ENCODE measurements around the gene ADAP1.

- TF ChIP-seq ZNF30 (CRISPR knock-in tag; IDR thresholded peaks at IDR 0.05): no peak
- TF ChIP-seq RORA (CRISPR knock-in tag; IDR thresholded peaks at IDR 0.05): no peak
- TF ChIP-seq, protein P1, sequence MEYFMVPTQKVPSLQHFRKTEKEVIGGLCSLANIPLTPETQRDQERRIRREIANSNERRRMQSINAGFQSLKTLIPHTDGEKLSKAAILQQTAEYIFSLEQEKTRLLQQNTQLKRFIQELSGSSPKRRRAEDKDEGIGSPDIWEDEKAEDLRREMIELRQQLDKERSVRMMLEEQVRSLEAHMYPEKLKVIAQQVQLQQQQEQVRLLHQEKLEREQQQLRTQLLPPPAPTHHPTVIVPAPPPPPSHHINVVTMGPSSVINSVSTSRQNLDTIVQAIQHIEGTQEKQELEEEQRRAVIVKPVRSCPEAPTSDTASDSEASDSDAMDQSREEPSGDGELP (IDR thresholded peaks at IDR 0.05; ENCODE audit: borderline replicate concordance, low read depth): no peak
Observed at GRCh38 chr7:915291-916218, 38.9 kb downstream of the ADAP1 start.
